Jurkat, Clone E6-1 (cell line): ENCODE measurements around the gene GPR39.

Experiments
- DNase-seq: peaks from one replicate; pipeline ENCODE4 v3.0.0-alpha.2; 2011; ENCODE audit warnings: low read depth, low spot score
- H3K4me3 ChIP-seq: 2 replicates; pipeline ENCODE4 v1.5.1; 2011; ENCODE audit warnings: mild to moderate bottlenecking, low read length, control low read depth, moderate library complexity

The GPR39 gene

GRCh38 chr2:132542953-132543569 lies 126.5 kb downstream of the GPR39 start:
- DNase-seq: no peak
- no peak overlapping the region for H3K4me3 ChIP-seq

DNA sequence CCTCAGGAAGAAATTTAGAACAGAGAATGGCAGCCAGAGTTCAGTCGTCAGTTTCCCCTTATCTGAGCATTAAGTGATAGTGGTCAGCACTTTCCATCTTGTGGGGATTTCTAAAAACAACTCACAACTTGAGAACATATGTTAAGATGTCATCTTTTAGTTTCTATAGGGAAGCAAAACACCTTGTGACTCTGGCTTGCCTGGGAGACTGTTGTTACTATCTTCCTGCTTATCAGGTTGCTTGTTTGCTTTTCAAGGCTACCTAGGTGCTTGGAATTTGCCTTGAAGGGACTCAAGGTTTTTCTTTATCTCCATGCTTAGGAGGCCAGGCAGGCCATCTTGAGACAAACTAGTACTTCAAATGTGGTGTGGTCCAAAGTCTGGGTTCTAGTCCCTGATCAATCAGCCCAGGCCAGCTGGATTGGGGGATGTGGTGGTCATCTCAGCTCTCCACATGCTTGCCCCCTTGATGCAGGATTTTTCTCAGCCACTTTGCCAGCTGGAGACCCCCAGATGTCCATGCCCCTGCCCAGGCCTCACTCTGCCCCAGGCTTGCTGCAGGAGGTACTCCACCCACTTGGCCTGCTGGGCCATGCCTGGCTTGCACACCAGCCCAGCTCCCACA lies 127.5 kb downstream of the GPR39 start:
- no peak for DNase-seq
- H3K4me3 ChIP-seq: no peak overlapping the region

GRCh38 chr2:132547090-132547687 lies 130.6 kb downstream of the GPR39 start:
- H3K4me3 ChIP-seq: no peak overlapping the region
- DNase-seq: peak; percentile 57

- no peak overlapping the region for H3K4me3 ChIP-seq
- DNase-seq: no peak
Measured at GRCh38 chr2:132549935-132550670, 133.5 kb downstream of the GPR39 start.

DNA sequence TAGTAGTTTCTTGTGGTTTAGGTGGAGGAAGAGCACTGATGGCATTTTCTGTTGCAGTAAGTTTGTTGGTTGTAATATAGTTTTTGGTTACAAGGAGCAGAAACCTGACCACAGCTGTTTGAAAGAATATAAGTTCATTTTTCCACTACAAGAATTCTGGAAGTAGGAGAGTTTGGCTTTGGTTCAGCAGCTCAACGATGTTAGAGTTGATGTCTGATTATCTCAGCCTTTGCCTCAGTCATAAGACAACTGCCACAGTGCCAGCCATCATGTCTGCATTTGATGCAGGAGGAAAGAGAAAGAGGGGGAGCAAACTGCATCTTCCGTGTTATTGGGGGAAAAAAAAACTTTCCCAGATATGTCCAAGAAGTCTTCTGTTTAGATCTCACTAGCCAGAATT lies 134.3 kb downstream of the GPR39 start:
- no peak for DNase-seq
- H3K4me3 ChIP-seq: no peak overlapping the region

GRCh38 chr2:132557694-132558093 lies 141.1 kb downstream of the GPR39 start:
- DNase-seq: no peak
- no peak overlapping the region for H3K4me3 ChIP-seq

- DNase-seq: no peak
- H3K4me3 ChIP-seq: no peak overlapping the region
Measured at GRCh38 chr2:132559326-132559725, 142.7 kb downstream of the GPR39 start.

DNA sequence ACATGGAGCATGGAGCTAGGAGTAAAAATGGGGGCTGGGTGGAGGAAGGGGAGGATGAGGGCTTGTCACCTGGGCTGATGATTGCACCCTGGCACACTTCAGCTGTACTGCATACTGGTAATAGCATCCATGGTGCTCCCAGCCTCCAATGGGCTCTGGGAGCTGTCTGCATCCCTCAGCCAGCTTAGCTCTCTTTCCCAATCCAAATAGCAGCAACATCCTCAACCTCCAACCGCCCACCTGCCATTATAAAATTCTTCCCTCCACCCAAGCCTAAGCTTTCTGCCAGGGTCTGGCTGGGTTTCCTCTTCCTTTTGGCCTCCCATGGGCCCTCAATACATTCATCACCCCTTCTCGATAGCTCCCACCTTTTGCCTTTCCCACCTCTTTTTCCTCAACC lies 143.3 kb downstream of the GPR39 start:
- H3K4me3 ChIP-seq: no peak overlapping the region
- no peak for DNase-seq

GRCh38 chr2:132560562-132560961 lies 144.0 kb downstream of the GPR39 start:
- no peak for DNase-seq
- H3K4me3 ChIP-seq: no peak overlapping the region

DNA sequence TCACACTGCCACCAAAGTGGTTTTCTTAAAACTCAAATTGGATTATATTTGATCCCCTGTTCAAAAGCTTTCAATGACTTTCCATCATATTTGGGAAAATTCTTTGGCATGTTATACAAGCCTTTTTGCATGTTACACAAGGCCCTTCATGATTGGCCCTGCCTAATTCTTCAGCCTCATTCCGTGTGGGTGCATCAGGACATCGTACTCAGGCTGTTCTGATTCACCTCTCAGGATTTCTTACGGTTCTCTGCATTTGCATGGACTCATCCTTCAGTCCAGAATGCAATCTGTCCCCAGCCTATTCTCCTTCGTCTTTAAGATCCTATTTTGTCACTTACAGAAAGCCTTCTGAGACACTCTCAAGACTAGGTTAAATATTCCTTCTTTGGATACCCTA lies 145.6 kb downstream of the GPR39 start:
- DNase-seq: no peak
- no peak overlapping the region for H3K4me3 ChIP-seq

DNA sequence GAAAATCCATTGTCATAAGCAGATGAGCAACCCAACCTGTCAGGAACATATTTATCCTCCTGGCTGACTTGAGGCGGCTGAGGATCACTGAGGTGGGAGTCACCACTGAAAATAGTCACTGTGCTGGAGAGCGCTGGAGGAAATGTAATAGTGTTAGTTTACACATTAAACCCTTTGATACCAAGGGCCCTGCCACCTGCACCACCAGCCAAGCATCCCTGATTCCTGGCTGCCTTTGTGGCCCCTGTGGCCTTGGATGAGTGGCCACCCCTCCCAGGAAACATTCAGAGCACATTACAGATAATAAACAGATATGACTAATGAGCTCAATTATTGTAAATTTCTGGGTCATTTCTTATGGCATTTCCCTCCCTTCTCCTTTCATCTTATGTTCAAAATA lies 147.5 kb downstream of the GPR39 start:
- H3K4me3 ChIP-seq: no peak overlapping the region
- no peak for DNase-seq

DNA sequence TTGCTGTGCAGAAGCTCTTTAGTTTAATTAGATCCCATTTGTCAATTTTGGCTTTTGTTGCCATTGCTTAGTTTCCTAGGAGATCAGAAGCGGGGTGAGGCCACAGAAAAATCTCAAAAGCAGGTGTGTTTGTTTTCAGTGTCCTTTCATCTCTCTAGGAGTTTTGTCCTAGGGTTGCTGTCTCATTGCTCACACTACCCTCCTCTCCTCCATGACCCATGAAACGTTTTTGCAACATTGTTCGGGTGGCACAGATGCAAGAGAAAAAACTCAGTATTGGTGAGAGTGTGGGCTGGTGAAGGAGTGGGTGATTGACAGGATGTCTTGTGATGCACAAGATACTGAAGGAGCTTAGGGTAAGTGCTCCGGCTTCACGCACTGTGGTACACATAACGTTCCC lies 149.8 kb downstream of the GPR39 start:
- DNase-seq: no peak
- no peak overlapping the region for H3K4me3 ChIP-seq

- no peak overlapping the region for H3K4me3 ChIP-seq
- DNase-seq: no peak
Measured at GRCh38 chr2:132567682-132568081, 151.1 kb downstream of the GPR39 start.

GRCh38 chr2:132568656-132569055 lies 152.1 kb downstream of the GPR39 start:
- DNase-seq: no peak
- H3K4me3 ChIP-seq: no peak overlapping the region

- H3K4me3 ChIP-seq: no peak overlapping the region
- no peak for DNase-seq
Measured at GRCh38 chr2:132573444-132574007, 156.9 kb downstream of the GPR39 start.

- DNase-seq: no peak
Measured at GRCh38 chr2:132577686-132578085, 161.1 kb downstream of the GPR39 start.

GRCh38 chr2:132581591-132581990 lies 165.0 kb downstream of the GPR39 start:
- no peak overlapping the region for H3K4me3 ChIP-seq
- DNase-seq: no peak

More at GRCh38 chr2:132577686-132578085, 161.1 kb downstream of the GPR39 start:
- H3K4me3 ChIP-seq: no peak overlapping the region

GRCh38 chr2:132581991-132582738 lies 165.6 kb downstream of the GPR39 start:
- no peak overlapping the region for H3K4me3 ChIP-seq
- peak; percentile 71 for DNase-seq

DNA sequence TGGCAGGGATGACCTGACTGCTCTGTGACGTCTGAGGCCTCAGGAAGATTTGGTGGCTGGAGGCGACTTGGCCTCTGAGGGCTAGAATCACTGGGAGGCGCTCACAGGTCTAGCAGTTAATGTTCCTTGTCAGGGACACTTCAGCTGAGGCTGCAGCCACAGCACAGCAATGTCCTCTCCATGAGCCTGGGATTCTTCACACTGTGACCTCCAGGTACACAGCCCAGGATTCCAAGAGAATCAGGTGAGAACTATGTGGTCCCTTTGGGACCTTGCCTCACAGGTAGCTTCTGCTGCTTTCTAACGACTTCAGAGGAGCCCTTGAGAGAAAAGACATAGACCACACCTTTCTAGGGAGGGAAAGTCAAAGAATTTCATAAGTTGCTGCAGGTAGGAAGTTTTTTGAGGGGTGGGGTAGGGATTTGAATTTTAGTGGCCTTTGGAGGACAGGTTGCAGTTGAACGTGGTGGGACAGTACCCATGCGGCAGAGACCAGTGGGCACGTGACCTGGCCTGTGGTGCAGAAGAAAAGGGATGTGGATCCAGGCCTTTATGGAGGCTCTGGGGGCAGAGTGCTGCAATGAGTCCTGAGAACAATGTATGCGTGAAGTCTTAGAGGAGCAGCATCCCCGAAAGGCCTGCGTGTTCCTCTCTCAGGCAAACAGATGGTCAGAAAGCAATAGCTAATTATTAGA lies 167.2 kb downstream of the GPR39 start:
- no peak for DNase-seq
- H3K4me3 ChIP-seq: no peak overlapping the region
